HEK293 (cell line): ENCODE results near the gene LRRC51.

Experiments used
- HIC1 ChIP-seq: fragments of 450-650 bp; formaldehyde crosslinking; IDR thresholded peaks from 2 replicates; pipeline ENCODE4 v1.5.1; 2016; ENCODE audit warnings: missing biosample characterization, missing genetic modification characterization
- KLF1 ChIP-seq: fragments of 450-650 bp; formaldehyde crosslinking; IDR thresholded peaks from 2 replicates; pipeline ENCODE4 v1.5.1; 2016; ENCODE audit warnings: missing biosample characterization, missing genetic modification characterization
- KLF16 ChIP-seq: fragments of 450-650 bp; formaldehyde crosslinking; IDR thresholded peaks from 2 replicates; pipeline ENCODE4 v1.5.1; 2017; ENCODE audit warnings: missing biosample characterization, missing genetic modification characterization
- PBX3 ChIP-seq: sonication (generic); formaldehyde crosslinking; IDR thresholded peaks from 2 replicates; pipeline ENCODE4 v1.8.1; 2022; ENCODE audit warnings: mild to moderate bottlenecking, moderate library complexity, missing genetic modification reagents
- REPIN1 ChIP-seq: fragments of 450-650 bp; formaldehyde crosslinking; IDR thresholded peaks from 2 replicates; pipeline ENCODE4 v1.5.1; 2017; ENCODE audit warnings: missing biosample characterization, missing genetic modification characterization, low read depth
- SCRT1 ChIP-seq: fragments of 450-650 bp; formaldehyde crosslinking; IDR thresholded peaks from 2 replicates; pipeline ENCODE4 v1.5.1; 2016; ENCODE audit warnings: missing biosample characterization, missing genetic modification characterization, borderline replicate concordance
- SP3 ChIP-seq: fragments of 450-650 bp; formaldehyde crosslinking; IDR thresholded peaks from 2 replicates; pipeline ENCODE4 v1.5.1; 2016; ENCODE audit warnings: missing biosample characterization, missing genetic modification characterization
- TRIM28 ChIP-seq: IDR thresholded peaks from 2 replicates; pipeline ENCODE4 v1.6.1; 2011; ENCODE audit warnings: low read length, control low read depth, borderline replicate concordance
- ZBTB11 ChIP-seq: fragments of 450-650 bp; formaldehyde crosslinking; conservative IDR thresholded peaks from 2 replicates; pipeline ENCODE4 v1.5.1; 2016; ENCODE audit warnings: low read depth, missing biosample characterization, missing genetic modification characterization
- ZBTB6 ChIP-seq: fragments of 450-650 bp; formaldehyde crosslinking; IDR thresholded peaks from 2 replicates; pipeline ENCODE4 v1.5.1; 2017; ENCODE audit warnings: missing biosample characterization, missing genetic modification characterization
- ZBTB7A ChIP-seq: fragments of 450-650 bp; formaldehyde crosslinking; IDR thresholded peaks from 2 replicates; pipeline ENCODE4 v1.5.1; 2016; ENCODE audit warnings: low read depth, missing biosample characterization, missing genetic modification characterization
- ZEB2 ChIP-seq: fragments of 450-650 bp; formaldehyde crosslinking; IDR thresholded peaks from 2 replicates; pipeline ENCODE4 v1.5.1; 2016; ENCODE audit warnings: missing biosample characterization, missing genetic modification characterization
- ZFP69B ChIP-seq: fragments of 450-650 bp; formaldehyde crosslinking; IDR thresholded peaks from 2 replicates; pipeline ENCODE4 v1.5.1; 2016; ENCODE audit warnings: missing biosample characterization, missing genetic modification characterization
- ZNF112 ChIP-seq: fragments of 450-650 bp; formaldehyde crosslinking; IDR thresholded peaks from 2 replicates; pipeline ENCODE4 v1.5.0; 2017; ENCODE audit warnings: missing biosample characterization, missing genetic modification characterization
- ZNF148 ChIP-seq: fragments of 450-650 bp; formaldehyde crosslinking; IDR thresholded peaks from 2 replicates; pipeline ENCODE4 v1.5.0; 2017; ENCODE audit warnings: missing biosample characterization, missing genetic modification characterization, borderline replicate concordance
- ZNF155 ChIP-seq: fragments of 450-650 bp; formaldehyde crosslinking; IDR thresholded peaks from 2 replicates; pipeline ENCODE4 v1.5.1; 2016; ENCODE audit warnings: missing biosample characterization, missing genetic modification characterization
- ZNF157 ChIP-seq: fragments of 450-650 bp; formaldehyde crosslinking; IDR thresholded peaks from 2 replicates; pipeline ENCODE4 v1.5.1; 2016; ENCODE audit warnings: missing biosample characterization, missing genetic modification characterization
- ZNF184 ChIP-seq: fragments of 450-650 bp; IDR thresholded peaks from 2 replicates; pipeline ENCODE4 v1.5.1; 2018; ENCODE audit warnings: missing biosample characterization, mild to moderate bottlenecking, missing genetic modification characterization
- ZNF239 ChIP-seq: fragments of 450-650 bp; formaldehyde crosslinking; IDR thresholded peaks from 2 replicates; pipeline ENCODE4 v1.5.1; 2016; ENCODE audit warnings: missing biosample characterization, missing genetic modification characterization
- ZNF335 ChIP-seq: fragments of 450-650 bp; formaldehyde crosslinking; conservative IDR thresholded peaks from 2 replicates; pipeline ENCODE4 v1.5.1; 2016; ENCODE audit warnings: missing biosample characterization, missing genetic modification characterization
- ZNF350 ChIP-seq: fragments of 450-650 bp; formaldehyde crosslinking; IDR thresholded peaks from 2 replicates; pipeline ENCODE4 v1.5.0; 2017; ENCODE audit warnings: missing biosample characterization, mild to moderate bottlenecking, missing genetic modification characterization
- ZNF362 ChIP-seq: fragments of 450-650 bp; formaldehyde crosslinking; IDR thresholded peaks from 2 replicates; pipeline ENCODE4 v1.5.1; 2016; ENCODE audit warnings: missing biosample characterization, missing genetic modification characterization
- ZNF366 ChIP-seq: fragments of 450-650 bp; formaldehyde crosslinking; conservative IDR thresholded peaks from 2 replicates; pipeline ENCODE4 v1.5.1; 2016; ENCODE audit warnings: missing biosample characterization, missing genetic modification characterization
- ZNF404 ChIP-seq: fragments of 450-650 bp; formaldehyde crosslinking; IDR thresholded peaks from 2 replicates; pipeline ENCODE4 v1.5.1; 2017; ENCODE audit warnings: missing biosample characterization, missing genetic modification characterization
- ZNF585B ChIP-seq: fragments of 450-650 bp; formaldehyde crosslinking; IDR thresholded peaks from 2 replicates; pipeline ENCODE4 v1.5.1; 2016; ENCODE audit warnings: missing biosample characterization, missing genetic modification characterization
- ZNF664 ChIP-seq: fragments of 450-650 bp; formaldehyde crosslinking; IDR thresholded peaks from 2 replicates; pipeline ENCODE4 v1.5.1; 2016; ENCODE audit warnings: missing biosample characterization, missing genetic modification characterization
- ZNF701 ChIP-seq: fragments of 450-650 bp; formaldehyde crosslinking; IDR thresholded peaks from 2 replicates; pipeline ENCODE4 v1.5.1; 2016; ENCODE audit warnings: missing biosample characterization, missing genetic modification characterization
- ZNF785 ChIP-seq: fragments of 450-650 bp; formaldehyde crosslinking; IDR thresholded peaks from 2 replicates; pipeline ENCODE4 v1.5.1; 2016; ENCODE audit warnings: missing biosample characterization, missing genetic modification characterization
- ZXDB ChIP-seq: fragments of 450-650 bp; formaldehyde crosslinking; IDR thresholded peaks from 2 replicates; pipeline ENCODE4 v1.5.1; 2016; ENCODE audit warnings: missing biosample characterization, missing genetic modification characterization

The LRRC51 gene

GRCh38 chr11:72102946-72103753, 22.5 kb downstream of the LRRC51 start, which contains the start of gene LAMTOR1 (continued):
- TF ChIP-seq KLF16 (tag by site-specific recombination) (peak; percentile 68; the same call in 1 of the 2 replicates), ZNF701 (no peak), REPIN1 (tag by site-specific recombination) (no peak), ZNF155 (tag by site-specific recombination) (no peak), ZNF366 (tag by site-specific recombination) (no peak), ZNF157 (tag by site-specific recombination) (no peak), ZNF785 (tag by site-specific recombination) (no peak), ZNF335 (peak; percentile 91), ZNF112 (tag by site-specific recombination) (no peak), SP3 (tag by site-specific recombination) (peak; percentile 80), PBX3 (CRISPR knock-in tag) (no peak), ZBTB7A (no peak), ZNF239 (no peak), ZFP69B (tag by site-specific recombination) (no peak), ZEB2 (tag by site-specific recombination) (no peak), ZXDB (tag by site-specific recombination) (peak; percentile 65), ZNF362 (tag by site-specific recombination) (no peak), ZNF350 (no peak), KLF1 (tag by site-specific recombination) (peak; percentile 72), ZNF148 (tag by site-specific recombination) (no peak), ZNF664 (tag by site-specific recombination) (no peak), SCRT1 (tag by site-specific recombination) (no peak), ZNF404 (tag by site-specific recombination) (no peak), ZBTB6 (tag by site-specific recombination) (no peak), HIC1 (no peak), ZNF184 (no peak), ZNF585B (tag by site-specific recombination) (no peak), ZBTB11 (peak; percentile 96), TRIM28 (no peak)
